ENCODE data around the gene IL12RB2. TPM values are rescaled to one million over a fixed set of nuclear protein-coding genes. Genes with fewer than 3 reads are reported as not detected.

The IL12RB2 gene
- total RNA-seq, 1 donor: 1.3 TPM

- no peaks in the 10 kb centered on the region for H3K27me3 ChIP-seq (ENCODE audit: insufficient read depth, low read length)
- H3K4me1 ChIP-seq (ENCODE audit: insufficient read depth, low read length): peaks cover 7% of the 10 kb centered on the region
- no peak overlapping the region for H3K4me3 ChIP-seq (ENCODE audit: low read length)
- no peaks in the 10 kb centered on the region for H3K9me3 ChIP-seq (ENCODE audit: low read depth, low read length)
Measured at GRCh38 chr1:67418839-67419586, 111.3 kb downstream of the IL12RB2 start.

GRCh38 chr1:67420835-67421492 is 113.3 kb downstream of the IL12RB2 start:
- Histone ChIP-seq H3K9me3 (ENCODE audit: low read depth, low read length) (no peaks in the 10 kb centered on the region), H3K4me3 (ENCODE audit: low read length) (no peak overlapping the region), H3K4me1 (ENCODE audit: insufficient read depth, low read length) (peaks cover 9% of the 10 kb centered on the region), H3K27me3 (ENCODE audit: insufficient read depth, low read length) (no peaks in the 10 kb centered on the region)

GRCh38 chr1:67427465-67427864 is 119.8 kb downstream of the IL12RB2 start:
- Histone ChIP-seq H3K4me3 (ENCODE audit: low read length) (peak overlapping the region; percentile 0), H3K9me3 (ENCODE audit: low read depth, low read length) (no peaks in the 10 kb centered on the region), H3K4me1 (ENCODE audit: insufficient read depth, low read length) (peaks cover 30% of the 10 kb centered on the region)

GRCh38 chr1:67427947-67428346 is 120.3 kb downstream of the IL12RB2 start:
- peak overlapping the region; percentile 18 for H3K4me3 ChIP-seq (ENCODE audit: low read length)
- H3K27me3 ChIP-seq (ENCODE audit: insufficient read depth, low read length): no peaks in the 10 kb centered on the region
- H3K4me1 ChIP-seq (ENCODE audit: insufficient read depth, low read length): peaks cover 30% of the 10 kb centered on the region
- H3K9me3 ChIP-seq (ENCODE audit: low read depth, low read length): no peaks in the 10 kb centered on the region

More at GRCh38 chr1:67427465-67427864, 119.8 kb downstream of the IL12RB2 start:
- H3K27me3 ChIP-seq (ENCODE audit: insufficient read depth, low read length): no peaks in the 10 kb centered on the region

GRCh38 chr1:67429011-67429527 is 121.4 kb downstream of the IL12RB2 start:
- peak overlapping the region; percentile 75 for H3K4me3 ChIP-seq (ENCODE audit: low read length)

GRCh38 chr1:67429528-67430357 is 122.1 kb downstream of the IL12RB2 start:
- peak overlapping the region; percentile 75 for H3K4me3 ChIP-seq (ENCODE audit: low read length)
- peaks cover 38% of the 10 kb centered on the region for H3K4me1 ChIP-seq (ENCODE audit: insufficient read depth, low read length)
- H3K9me3 ChIP-seq (ENCODE audit: low read depth, low read length): no peaks in the 10 kb centered on the region

More at GRCh38 chr1:67429011-67429527, 121.4 kb downstream of the IL12RB2 start:
- H3K4me1 ChIP-seq (ENCODE audit: insufficient read depth, low read length): peaks cover 38% of the 10 kb centered on the region
- H3K27me3 ChIP-seq (ENCODE audit: insufficient read depth, low read length): no peaks in the 10 kb centered on the region
- H3K9me3 ChIP-seq (ENCODE audit: low read depth, low read length): no peaks in the 10 kb centered on the region

GRCh38 chr1:67430358-67431155 is 122.9 kb downstream of the IL12RB2 start, which contains the start of gene SERBP1:
Gene SERBP1, minus strand, starts transcription at chr1:67430402. Its CDS starts 102 bp downstream, at chr1:67430300.
- Histone ChIP-seq H3K27me3 (ENCODE audit: insufficient read depth, low read length) (no peaks in the 10 kb centered on the region), H3K4me1 (ENCODE audit: insufficient read depth, low read length) (peaks cover 38% of the 10 kb centered on the region), H3K9me3 (ENCODE audit: low read depth, low read length) (no peaks in the 10 kb centered on the region), H3K4me3 (ENCODE audit: low read length) (peak within 1 kb of the TSS; percentile 75)

More at GRCh38 chr1:67429528-67430357, 122.1 kb downstream of the IL12RB2 start:
- H3K27me3 ChIP-seq (ENCODE audit: insufficient read depth, low read length): no peaks in the 10 kb centered on the region

- H3K4me3 ChIP-seq (ENCODE audit: low read length): peak overlapping the region; percentile 75
Measured at GRCh38 chr1:67431156-67431765, 123.6 kb downstream of the IL12RB2 start.

GRCh38 chr1:67431869-67432578 is 124.4 kb downstream of the IL12RB2 start:
- Histone ChIP-seq H3K4me3 (ENCODE audit: low read length) (no peak overlapping the region), H3K9me3 (ENCODE audit: low read depth, low read length) (no peaks in the 10 kb centered on the region), H3K27me3 (ENCODE audit: insufficient read depth, low read length) (no peaks in the 10 kb centered on the region), H3K4me1 (ENCODE audit: insufficient read depth, low read length) (peaks cover 34% of the 10 kb centered on the region)

More at GRCh38 chr1:67431156-67431765, 123.6 kb downstream of the IL12RB2 start:
- Histone ChIP-seq H3K27me3 (ENCODE audit: insufficient read depth, low read length) (no peaks in the 10 kb centered on the region), H3K9me3 (ENCODE audit: low read depth, low read length) (no peaks in the 10 kb centered on the region), H3K4me1 (ENCODE audit: insufficient read depth, low read length) (peaks cover 34% of the 10 kb centered on the region)

GRCh38 chr1:67432745-67433144 is 125.1 kb downstream of the IL12RB2 start:
- H3K4me3 ChIP-seq (ENCODE audit: low read length): no peak overlapping the region
- no peaks in the 10 kb centered on the region for H3K9me3 ChIP-seq (ENCODE audit: low read depth, low read length)
- H3K4me1 ChIP-seq (ENCODE audit: insufficient read depth, low read length): peaks cover 26% of the 10 kb centered on the region
- no peaks in the 10 kb centered on the region for H3K27me3 ChIP-seq (ENCODE audit: insufficient read depth, low read length)

- no peaks in the 10 kb centered on the region for H3K27me3 ChIP-seq (ENCODE audit: insufficient read depth, low read length)
- H3K4me3 ChIP-seq (ENCODE audit: low read length): no peak overlapping the region
- no peaks in the 10 kb centered on the region for H3K9me3 ChIP-seq (ENCODE audit: low read depth, low read length)
- H3K4me1 ChIP-seq (ENCODE audit: insufficient read depth, low read length): peaks cover 20% of the 10 kb centered on the region
Measured at GRCh38 chr1:67433837-67434236, 126.2 kb downstream of the IL12RB2 start.

- Histone ChIP-seq H3K4me3 (ENCODE audit: low read length) (no peak overlapping the region), H3K27me3 (ENCODE audit: insufficient read depth, low read length) (no peaks in the 10 kb centered on the region), H3K4me1 (ENCODE audit: insufficient read depth, low read length) (peaks cover 16% of the 10 kb centered on the region), H3K9me3 (ENCODE audit: low read depth, low read length) (no peaks in the 10 kb centered on the region)
Measured at GRCh38 chr1:67434491-67434890, 126.8 kb downstream of the IL12RB2 start.

- Histone ChIP-seq H3K9me3 (ENCODE audit: low read depth, low read length) (no peaks in the 10 kb centered on the region), H3K27me3 (ENCODE audit: insufficient read depth, low read length) (no peaks in the 10 kb centered on the region), H3K4me1 (ENCODE audit: insufficient read depth, low read length) (peaks cover 13% of the 10 kb centered on the region), H3K4me3 (ENCODE audit: low read length) (no peak overlapping the region)
Measured at GRCh38 chr1:67436511-67437055, 128.9 kb downstream of the IL12RB2 start.

All from mononuclear cell (primary cell).